Astrocyte of the spinal cord (primary cell): Measurements from ENCODE around the gene ADGRD1.

Experiments used
- DNase-seq: peaks from one replicate; pipeline ENCODE4 v3.0.0; 2011; ENCODE audit warnings: low read depth, low spot score
- H3K4me3 ChIP-seq: 2 replicates; pipeline ENCODE4 v1.5.1; 2011; ENCODE audit warnings: low read depth, mild to moderate bottlenecking, low read length, moderate library complexity
- in situ Hi-C: cut with HindIII; loops from 2 replicates; pipeline ENCODE4 v1.10.0; 2017; ENCODE audit warnings: low sequenced_read_pairs
- TF ChIP-seq, protein P1 (sequence below): IDR thresholded peaks from 2 replicates; pipeline ENCODE4 v1.5.1; 2012; ENCODE audit warnings: low read depth, mild to moderate bottlenecking, low read length, inconsistent platforms

The ADGRD1 gene

GRCh38 chr12:131092901-131093603 is 139.3 kb downstream of the ADGRD1 start:
- H3K4me3 ChIP-seq, result no peak overlapping the region
- TF ChIP-seq, protein P1, sequence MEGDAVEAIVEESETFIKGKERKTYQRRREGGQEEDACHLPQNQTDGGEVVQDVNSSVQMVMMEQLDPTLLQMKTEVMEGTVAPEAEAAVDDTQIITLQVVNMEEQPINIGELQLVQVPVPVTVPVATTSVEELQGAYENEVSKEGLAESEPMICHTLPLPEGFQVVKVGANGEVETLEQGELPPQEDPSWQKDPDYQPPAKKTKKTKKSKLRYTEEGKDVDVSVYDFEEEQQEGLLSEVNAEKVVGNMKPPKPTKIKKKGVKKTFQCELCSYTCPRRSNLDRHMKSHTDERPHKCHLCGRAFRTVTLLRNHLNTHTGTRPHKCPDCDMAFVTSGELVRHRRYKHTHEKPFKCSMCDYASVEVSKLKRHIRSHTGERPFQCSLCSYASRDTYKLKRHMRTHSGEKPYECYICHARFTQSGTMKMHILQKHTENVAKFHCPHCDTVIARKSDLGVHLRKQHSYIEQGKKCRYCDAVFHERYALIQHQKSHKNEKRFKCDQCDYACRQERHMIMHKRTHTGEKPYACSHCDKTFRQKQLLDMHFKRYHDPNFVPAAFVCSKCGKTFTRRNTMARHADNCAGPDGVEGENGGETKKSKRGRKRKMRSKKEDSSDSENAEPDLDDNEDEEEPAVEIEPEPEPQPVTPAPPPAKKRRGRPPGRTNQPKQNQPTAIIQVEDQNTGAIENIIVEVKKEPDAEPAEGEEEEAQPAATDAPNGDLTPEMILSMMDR, result no peak
- in situ Hi-C loops, result no loop called here
- DNase-seq, result no peak

DNA sequence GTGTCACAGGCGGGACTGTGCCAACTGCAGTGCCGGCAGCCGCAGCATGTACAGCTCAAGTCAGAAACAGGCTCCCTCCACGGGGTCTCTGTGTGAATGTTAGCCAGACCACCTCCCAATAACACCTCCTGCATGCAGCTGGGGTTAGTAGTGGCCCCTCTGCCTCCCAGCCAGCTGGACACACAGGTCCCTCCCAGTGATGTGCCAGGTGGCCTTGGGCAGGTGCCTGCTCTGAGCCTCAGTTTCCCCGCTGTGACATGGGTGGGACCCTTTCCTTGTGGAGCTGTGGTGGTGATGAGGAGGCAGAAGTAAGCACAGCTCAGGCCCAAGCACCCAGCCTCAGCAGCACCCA is 139.9 kb downstream of the ADGRD1 start:
- in situ Hi-C loops, result no loop called here
- no peak overlapping the region for H3K4me3 ChIP-seq

DNA sequence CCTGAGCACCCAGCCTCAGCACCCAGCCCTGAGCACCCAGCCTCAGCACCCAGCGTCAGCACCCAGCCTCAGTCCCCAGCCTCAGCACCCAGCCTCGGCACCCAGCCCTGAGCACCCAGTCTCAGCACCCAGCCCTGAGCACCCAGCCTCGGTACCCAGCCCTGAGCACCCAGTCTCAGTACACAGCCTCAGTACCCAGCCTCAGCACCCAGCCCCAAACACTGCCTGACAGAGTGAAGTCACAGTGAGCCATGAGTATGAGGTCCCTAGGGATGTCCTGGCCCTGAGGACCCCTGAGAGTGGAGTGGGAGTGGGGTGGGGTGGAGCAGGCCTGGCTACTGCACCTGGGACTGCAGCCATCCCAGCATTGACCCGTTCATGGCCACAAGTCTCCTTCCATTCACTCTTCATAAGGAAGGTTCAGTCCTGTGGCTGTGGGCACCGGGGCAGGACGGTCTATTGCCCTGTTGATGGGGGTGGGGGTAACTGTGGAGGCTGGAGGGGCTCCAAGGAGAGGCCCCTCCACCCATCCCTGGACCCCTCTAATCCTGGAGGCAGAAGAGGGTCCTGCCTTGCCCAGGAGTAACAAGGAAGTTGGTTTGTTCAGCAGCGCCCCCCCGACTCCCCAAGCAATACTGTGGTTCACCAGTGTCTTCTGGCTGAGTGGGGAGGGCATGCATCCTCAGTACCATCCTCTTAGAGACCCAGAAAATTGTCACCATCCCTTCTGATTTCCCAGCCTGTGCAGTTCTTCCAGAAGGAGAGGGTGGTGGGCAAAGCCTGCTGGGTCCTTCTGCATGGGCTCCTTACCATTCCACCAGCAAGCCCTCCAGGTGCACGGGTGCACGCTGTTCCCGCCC is 140.5 kb downstream of the ADGRD1 start:
- in situ Hi-C loops, result no loop called here
- no peak for DNase-seq
- TF ChIP-seq, protein P1, result no peak
- no peak overlapping the region for H3K4me3 ChIP-seq

More for the DNA sequence above, 139.9 kb downstream of the ADGRD1 start:
- TF ChIP-seq, protein P1, result no peak
- no peak for DNase-seq

- in situ Hi-C loops, result no loop called here
- DNase-seq, result no peak
Observed at GRCh38 chr12:131094831-131095805, 141.4 kb downstream of the ADGRD1 start.

GRCh38 chr12:131095826-131096680 is 142.3 kb downstream of the ADGRD1 start:
- in situ Hi-C loops, result no loop called here
- no peak overlapping the region for H3K4me3 ChIP-seq
- no peak for DNase-seq
- TF ChIP-seq, protein P1, result no peak

More at GRCh38 chr12:131094831-131095805, 141.4 kb downstream of the ADGRD1 start:
- H3K4me3 ChIP-seq, result no peak overlapping the region
- TF ChIP-seq, protein P1, result no peak
